K562 (cell line): ENCODE data around the gene USP19. TPM values are rescaled to one million over a fixed set of nuclear protein-coding genes. Genes with fewer than 3 reads are reported as not detected.

ENCODE experiments used
- CHD1 ChIP-seq: fragments of 200-600 bp; sonication (generic); IDR thresholded peaks from one replicate; pipeline ENCODE4 v1.6.1; 2012; ENCODE audit warnings: mild to moderate bottlenecking, moderate library complexity, low read length, inconsistent platforms
- DACH1 ChIP-seq: fragments of 450-650 bp; IDR thresholded peaks from 2 replicates; pipeline ENCODE4 v1.6.1; 2018; ENCODE audit not compliant: partially characterized antibody
- ELF4 ChIP-seq: fragments of 450-650 bp; formaldehyde crosslinking; IDR thresholded peaks from 2 replicates; pipeline ENCODE4 v1.4.0; 2022; ENCODE audit warnings: missing genetic modification characterization
- GTF2E2 ChIP-seq: fragments of 200-800 bp; sonication (Bioruptor generic); IDR thresholded peaks from 2 replicates; pipeline ENCODE4 v1.6.1; 2016; ENCODE audit warnings: missing genetic modification characterization, missing compliant biosample characterization
- ILF3 ChIP-seq: fragments of 450-650 bp; IDR thresholded peaks from 2 replicates; pipeline ENCODE4 v1.6.1; 2018; ENCODE audit warnings: antibody characterized with exemption, mild to moderate bottlenecking, moderate library complexity, borderline replicate concordance
- KDM4B ChIP-seq, 2 experiments: fragments of 450-650 bp in 1 of 2; sonication (generic) in 1 of 2; IDR thresholded peaks; 2 replicates each; pipeline ENCODE4 v1.6.1; 2016 to 2017; ENCODE audit warnings: borderline replicate concordance in 2 of 2, antibody characterized with exemption in 1 of 2, low read depth in 1 of 2, mild to moderate bottlenecking in 1 of 2
- NFE2 ChIP-seq: IDR thresholded peaks from 2 replicates; pipeline ENCODE4 v1.6.1; 2014; ENCODE audit warnings: antibody characterized with exemption, low read depth
- NFRKB ChIP-seq: fragments of 450-650 bp; IDR thresholded peaks from 2 replicates; pipeline ENCODE4 v1.6.1; 2016; ENCODE audit warnings: low read depth
- ZBTB11 ChIP-seq, 3 experiments: fragments of 200-800 bp in 1 of 3; fragments of 250-450 bp in 1 of 3; fragments of 450-650 bp in 1 of 3; sonication (Bioruptor Pico) in 1 of 3; sonication (Bioruptor generic) in 1 of 3; formaldehyde crosslinking in 1 of 3; IDR thresholded peaks; 2 replicates each; pipeline versions ENCODE4 v1.6.1 to v1.8.0; 2016 to 2022; ENCODE audit warnings: mild to moderate bottlenecking in 2 of 3, missing genetic modification characterization in 2 of 3, missing compliant biosample characterization in 1 of 3, moderate library complexity in 1 of 3
- ZNF134 ChIP-seq: fragments of 250-450 bp; sonication (Bioruptor Pico); conservative IDR thresholded peaks from 2 replicates; pipeline ENCODE4 v1.4.0; 2020
- ZNF140 ChIP-seq: fragments of 250-450 bp; sonication (Bioruptor Pico); IDR thresholded peaks from 2 replicates; pipeline ENCODE4 v1.8.0; 2021; ENCODE audit warnings: moderate library complexity, mild to moderate bottlenecking, inconsistent platforms
- ZNF668 ChIP-seq: fragments of 250-450 bp; sonication (Bioruptor Pico); IDR thresholded peaks from 2 replicates; pipeline ENCODE4 v1.8.0; 2022; ENCODE audit warnings: mild to moderate bottlenecking, inconsistent platforms
- polyA plus RNA-seq, 8 experiments: library from polyadenylated mRNA; depleted of rRNA in 4 of 8; stranded (reverse) in 5 of 8; unstranded in 3 of 8; fragments of >200 nt; fragmentation: Nextera tagmentation in 2 of 8; fragmentation: Illumina TruSeq in 1 of 8; extraction: Ambion mirVana in 2 of 8; extraction: Trizol in 1 of 8; gene quantifications; 2 replicates each; pipeline versions ENCODE4 v1.2.1 to v1.2.3, GENCODE V29; 2011 to 2014; ENCODE audit warnings: inconsistent platforms in 1 of 8, missing spikeins in 1 of 8
- total RNA-seq, 7 experiments: library from RNA; depleted of rRNA in 6 of 7; stranded (reverse); fragments of >200 nt in 6 of 7; fragmentation: Illumina TruSeq in 2 of 7; extraction: Trizol in 2 of 7; gene quantifications; 2 replicates each; pipeline versions ENCODE4 v1.2.1 to v1.2.3, GENCODE V29; 2011 to 2021; ENCODE audit warnings: low replicate concordance in 1 of 7
- TF ChIP-seq, protein P1 (sequence below): fragments of 450-650 bp; IDR thresholded peaks from 2 replicates; pipeline ENCODE4 v1.7.1; 2018; ENCODE audit warnings: mild to moderate bottlenecking, low read depth; ENCODE audit not compliant: partially characterized antibody
- TF ChIP-seq, protein P2 (sequence below): fragments of 250-450 bp; sonication (Bioruptor Pico); IDR thresholded peaks from 2 replicates; pipeline ENCODE4 v1.9.0; 2021; ENCODE audit warnings: mild to moderate bottlenecking, inconsistent platforms
- TF ChIP-seq, protein P3 (sequence below): sonication (generic); formaldehyde crosslinking; IDR thresholded peaks from 2 replicates; pipeline ENCODE4 v1.4.0; 2020; ENCODE audit warnings: mild to moderate bottlenecking, missing genetic modification reagents

Gene USP19
- total and polyA plus RNA-seq, 9 of the 15 experiments (the other 6 are each of a cell fraction or from before 2014, with no cell fraction given): 0.24 to 65.9 (median 36.9) TPM

DNA sequence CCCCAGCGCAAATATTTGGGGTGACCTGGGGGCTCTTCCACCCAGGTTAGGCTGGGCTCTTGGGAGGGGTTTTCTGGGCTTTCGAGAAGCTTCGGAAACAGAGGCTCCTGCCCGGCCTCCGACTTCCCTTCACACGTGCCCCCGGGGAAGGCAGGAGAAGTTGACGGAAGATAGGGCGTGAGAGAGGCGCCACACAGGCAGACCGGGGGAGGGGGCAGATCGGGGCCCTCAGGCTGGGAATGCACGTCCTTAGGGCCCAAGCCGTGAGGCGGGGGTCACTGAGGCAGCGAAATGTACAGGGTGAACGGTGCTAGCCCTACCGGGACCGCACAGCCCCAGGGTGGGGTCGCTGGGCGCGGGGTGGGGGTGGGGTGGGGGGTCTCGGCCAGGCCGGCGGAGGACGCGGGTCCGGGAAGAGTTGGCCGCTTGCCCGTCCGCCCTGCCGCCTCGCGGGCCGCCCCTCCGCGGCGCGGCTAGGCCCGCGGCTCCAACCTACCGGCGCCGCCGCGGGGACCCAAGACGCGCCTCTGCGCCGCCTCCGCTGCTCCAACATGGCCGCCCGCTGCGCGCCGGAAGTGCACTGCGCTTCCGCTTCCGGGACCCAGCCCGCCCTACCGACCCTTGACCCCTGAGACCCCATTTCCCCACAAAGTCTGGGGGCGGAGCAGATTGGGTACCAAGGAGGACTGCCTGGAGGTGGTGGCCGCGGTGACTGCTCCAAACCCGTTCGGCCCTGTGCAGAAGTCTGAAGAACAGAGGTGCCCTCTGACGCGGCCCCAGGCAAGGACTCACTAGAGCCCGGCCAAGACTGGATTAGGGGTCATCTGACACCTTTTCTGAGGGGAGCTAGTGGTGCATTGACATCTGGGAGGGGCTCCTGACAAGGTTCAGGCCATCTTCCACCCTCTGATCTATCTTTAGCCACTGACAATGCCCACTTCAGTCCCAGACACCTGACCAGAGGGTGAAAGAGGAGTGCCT, 45.4 kb upstream of the USP19 start, which contains the start of gene CCDC71 (continued):
- peak in 1 of 2 experiments; percentile 92; a peak in 2 of 4 replicates for TF ChIP-seq KDM4B (IDR thresholded peaks at IDR 0.05; ENCODE audit: borderline replicate concordance in 2 of 2, low read depth in 1 of 2)
- no peak for TF ChIP-seq ZNF668 (CRISPR knock-in tag)
- TF ChIP-seq, protein P1, sequence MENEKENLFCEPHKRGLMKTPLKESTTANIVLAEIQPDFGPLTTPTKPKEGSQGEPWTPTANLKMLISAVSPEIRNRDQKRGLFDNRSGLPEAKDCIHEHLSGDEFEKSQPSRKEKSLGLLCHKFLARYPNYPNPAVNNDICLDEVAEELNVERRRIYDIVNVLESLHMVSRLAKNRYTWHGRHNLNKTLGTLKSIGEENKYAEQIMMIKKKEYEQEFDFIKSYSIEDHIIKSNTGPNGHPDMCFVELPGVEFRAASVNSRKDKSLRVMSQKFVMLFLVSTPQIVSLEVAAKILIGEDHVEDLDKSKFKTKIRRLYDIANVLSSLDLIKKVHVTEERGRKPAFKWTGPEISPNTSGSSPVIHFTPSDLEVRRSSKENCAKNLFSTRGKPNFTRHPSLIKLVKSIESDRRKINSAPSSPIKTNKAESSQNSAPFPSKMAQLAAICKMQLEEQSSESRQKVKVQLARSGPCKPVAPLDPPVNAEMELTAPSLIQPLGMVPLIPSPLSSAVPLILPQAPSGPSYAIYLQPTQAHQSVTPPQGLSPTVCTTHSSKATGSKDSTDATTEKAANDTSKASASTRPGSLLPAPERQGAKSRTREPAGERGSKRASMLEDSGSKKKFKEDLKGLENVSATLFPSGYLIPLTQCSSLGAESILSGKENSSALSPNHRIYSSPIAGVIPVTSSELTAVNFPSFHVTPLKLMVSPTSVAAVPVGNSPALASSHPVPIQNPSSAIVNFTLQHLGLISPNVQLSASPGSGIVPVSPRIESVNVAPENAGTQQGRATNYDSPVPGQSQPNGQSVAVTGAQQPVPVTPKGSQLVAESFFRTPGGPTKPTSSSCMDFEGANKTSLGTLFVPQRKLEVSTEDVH: peak; percentile 78
- TF ChIP-seq DACH1: no peak
- TF ChIP-seq ZBTB11 (CRISPR knock-in tag; IDR thresholded peaks at IDR 0.05): peak in 1 of 3 experiments; percentile 74; a peak in 2 of 6 replicates
- TF ChIP-seq, protein P2, sequence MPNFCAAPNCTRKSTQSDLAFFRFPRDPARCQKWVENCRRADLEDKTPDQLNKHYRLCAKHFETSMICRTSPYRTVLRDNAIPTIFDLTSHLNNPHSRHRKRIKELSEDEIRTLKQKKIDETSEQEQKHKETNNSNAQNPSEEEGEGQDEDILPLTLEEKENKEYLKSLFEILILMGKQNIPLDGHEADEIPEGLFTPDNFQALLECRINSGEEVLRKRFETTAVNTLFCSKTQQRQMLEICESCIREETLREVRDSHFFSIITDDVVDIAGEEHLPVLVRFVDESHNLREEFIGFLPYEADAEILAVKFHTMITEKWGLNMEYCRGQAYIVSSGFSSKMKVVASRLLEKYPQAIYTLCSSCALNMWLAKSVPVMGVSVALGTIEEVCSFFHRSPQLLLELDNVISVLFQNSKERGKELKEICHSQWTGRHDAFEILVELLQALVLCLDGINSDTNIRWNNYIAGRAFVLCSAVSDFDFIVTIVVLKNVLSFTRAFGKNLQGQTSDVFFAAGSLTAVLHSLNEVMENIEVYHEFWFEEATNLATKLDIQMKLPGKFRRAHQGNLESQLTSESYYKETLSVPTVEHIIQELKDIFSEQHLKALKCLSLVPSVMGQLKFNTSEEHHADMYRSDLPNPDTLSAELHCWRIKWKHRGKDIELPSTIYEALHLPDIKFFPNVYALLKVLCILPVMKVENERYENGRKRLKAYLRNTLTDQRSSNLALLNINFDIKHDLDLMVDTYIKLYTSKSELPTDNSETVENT (CRISPR knock-in tag): no peak
- TF ChIP-seq ZNF140 (CRISPR knock-in tag): no peak
- no peak for TF ChIP-seq NFE2
- no peak for TF ChIP-seq CHD1
- TF ChIP-seq, protein P3, sequence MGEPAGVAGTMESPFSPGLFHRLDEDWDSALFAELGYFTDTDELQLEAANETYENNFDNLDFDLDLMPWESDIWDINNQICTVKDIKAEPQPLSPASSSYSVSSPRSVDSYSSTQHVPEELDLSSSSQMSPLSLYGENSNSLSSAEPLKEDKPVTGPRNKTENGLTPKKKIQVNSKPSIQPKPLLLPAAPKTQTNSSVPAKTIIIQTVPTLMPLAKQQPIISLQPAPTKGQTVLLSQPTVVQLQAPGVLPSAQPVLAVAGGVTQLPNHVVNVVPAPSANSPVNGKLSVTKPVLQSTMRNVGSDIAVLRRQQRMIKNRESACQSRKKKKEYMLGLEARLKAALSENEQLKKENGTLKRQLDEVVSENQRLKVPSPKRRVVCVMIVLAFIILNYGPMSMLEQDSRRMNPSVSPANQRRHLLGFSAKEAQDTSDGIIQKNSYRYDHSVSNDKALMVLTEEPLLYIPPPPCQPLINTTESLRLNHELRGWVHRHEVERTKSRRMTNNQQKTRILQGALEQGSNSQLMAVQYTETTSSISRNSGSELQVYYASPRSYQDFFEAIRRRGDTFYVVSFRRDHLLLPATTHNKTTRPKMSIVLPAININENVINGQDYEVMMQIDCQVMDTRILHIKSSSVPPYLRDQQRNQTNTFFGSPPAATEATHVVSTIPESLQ (CRISPR knock-in tag): no peak
- TF ChIP-seq ILF3: no peak
- TF ChIP-seq ZNF134 (CRISPR knock-in tag): no peak
- peak; percentile 81 for TF ChIP-seq NFRKB
- TF ChIP-seq GTF2E2 (tag): 0 out of 2 replicates have a peak, but pooled peaks have one; percentile 61
- 0 out of 2 replicates have a peak, but pooled peaks have one; percentile 20 for TF ChIP-seq ELF4 (CRISPR knock-in tag)
